Measurements from ENCODE around the gene LMAN1L. TPM values are rescaled to one million over a fixed set of nuclear protein-coding genes. Genes with fewer than 3 reads are reported as not detected.

The LMAN1L gene
- total RNA-seq, 1 donor from 2014 or later: not detected

DNA sequence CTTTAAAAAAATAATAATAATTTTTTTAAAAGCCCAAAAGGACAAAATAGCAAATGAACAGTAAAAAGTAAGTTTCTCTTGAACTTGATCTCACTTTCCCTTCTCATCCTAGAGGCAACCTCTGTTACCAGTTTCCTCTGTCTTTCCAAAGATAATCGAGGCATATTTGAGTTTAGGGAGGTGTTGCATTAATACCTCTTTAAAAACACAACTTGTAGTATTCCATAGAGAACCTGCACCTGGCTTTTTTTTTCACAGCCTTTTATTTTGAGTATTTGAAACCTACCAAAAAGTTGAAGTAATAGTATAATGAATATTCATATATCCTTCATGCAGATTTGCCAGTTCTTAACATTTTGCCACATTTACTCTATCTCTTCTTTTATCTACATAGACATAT lies 21.6 kb upstream of the LMAN1L start:
- Histone ChIP-seq H3K36me3 (ENCODE audit: control insufficient read depth, insufficient read depth, low read length) (no peaks in the 10 kb centered on the region), H3K27me3 (ENCODE audit: control insufficient read depth, insufficient read depth, low read length) (no peaks in the 10 kb centered on the region), H3K4me3 (ENCODE audit: low read depth, low read length) (no peak overlapping the region)
- TF ChIP-seq, protein P1, sequence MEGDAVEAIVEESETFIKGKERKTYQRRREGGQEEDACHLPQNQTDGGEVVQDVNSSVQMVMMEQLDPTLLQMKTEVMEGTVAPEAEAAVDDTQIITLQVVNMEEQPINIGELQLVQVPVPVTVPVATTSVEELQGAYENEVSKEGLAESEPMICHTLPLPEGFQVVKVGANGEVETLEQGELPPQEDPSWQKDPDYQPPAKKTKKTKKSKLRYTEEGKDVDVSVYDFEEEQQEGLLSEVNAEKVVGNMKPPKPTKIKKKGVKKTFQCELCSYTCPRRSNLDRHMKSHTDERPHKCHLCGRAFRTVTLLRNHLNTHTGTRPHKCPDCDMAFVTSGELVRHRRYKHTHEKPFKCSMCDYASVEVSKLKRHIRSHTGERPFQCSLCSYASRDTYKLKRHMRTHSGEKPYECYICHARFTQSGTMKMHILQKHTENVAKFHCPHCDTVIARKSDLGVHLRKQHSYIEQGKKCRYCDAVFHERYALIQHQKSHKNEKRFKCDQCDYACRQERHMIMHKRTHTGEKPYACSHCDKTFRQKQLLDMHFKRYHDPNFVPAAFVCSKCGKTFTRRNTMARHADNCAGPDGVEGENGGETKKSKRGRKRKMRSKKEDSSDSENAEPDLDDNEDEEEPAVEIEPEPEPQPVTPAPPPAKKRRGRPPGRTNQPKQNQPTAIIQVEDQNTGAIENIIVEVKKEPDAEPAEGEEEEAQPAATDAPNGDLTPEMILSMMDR (IDR thresholded peaks at IDR 0.05; ENCODE audit: insufficient read depth, low read length, poor library complexity, severe bottlenecking): no peak
- DNase-seq (ENCODE audit: low read depth): no peak

DNA sequence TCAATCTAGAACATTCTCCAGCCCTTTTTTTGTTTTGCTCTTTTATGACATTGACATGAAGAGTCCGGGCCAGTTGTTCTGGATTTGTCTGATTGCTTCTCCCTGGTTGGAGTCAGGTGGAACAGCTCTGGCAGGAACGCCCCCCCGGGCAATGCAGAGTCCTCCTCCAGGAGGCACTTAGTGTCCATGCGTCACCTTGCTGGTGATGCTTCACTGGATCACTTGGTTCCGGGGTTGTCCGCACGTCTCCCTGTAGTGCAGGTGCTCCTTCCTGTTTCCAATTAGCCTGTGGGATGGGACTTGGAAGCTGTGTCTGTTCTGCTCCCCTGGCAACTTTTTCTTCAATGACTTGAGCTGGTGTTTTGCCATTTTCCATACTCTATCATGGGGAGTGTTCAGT lies 21.0 kb upstream of the LMAN1L start:
- H3K27me3 ChIP-seq (ENCODE audit: control insufficient read depth, insufficient read depth, low read length): no peaks in the 10 kb centered on the region
- no peaks in the 10 kb centered on the region for H3K36me3 ChIP-seq (ENCODE audit: control insufficient read depth, insufficient read depth, low read length)
- no peak for DNase-seq (ENCODE audit: low read depth)
- H3K4me3 ChIP-seq (ENCODE audit: low read depth, low read length): no peak overlapping the region
- TF ChIP-seq, protein P1 (IDR thresholded peaks at IDR 0.05; ENCODE audit: insufficient read depth, low read length, poor library complexity, severe bottlenecking): no peak

DNA sequence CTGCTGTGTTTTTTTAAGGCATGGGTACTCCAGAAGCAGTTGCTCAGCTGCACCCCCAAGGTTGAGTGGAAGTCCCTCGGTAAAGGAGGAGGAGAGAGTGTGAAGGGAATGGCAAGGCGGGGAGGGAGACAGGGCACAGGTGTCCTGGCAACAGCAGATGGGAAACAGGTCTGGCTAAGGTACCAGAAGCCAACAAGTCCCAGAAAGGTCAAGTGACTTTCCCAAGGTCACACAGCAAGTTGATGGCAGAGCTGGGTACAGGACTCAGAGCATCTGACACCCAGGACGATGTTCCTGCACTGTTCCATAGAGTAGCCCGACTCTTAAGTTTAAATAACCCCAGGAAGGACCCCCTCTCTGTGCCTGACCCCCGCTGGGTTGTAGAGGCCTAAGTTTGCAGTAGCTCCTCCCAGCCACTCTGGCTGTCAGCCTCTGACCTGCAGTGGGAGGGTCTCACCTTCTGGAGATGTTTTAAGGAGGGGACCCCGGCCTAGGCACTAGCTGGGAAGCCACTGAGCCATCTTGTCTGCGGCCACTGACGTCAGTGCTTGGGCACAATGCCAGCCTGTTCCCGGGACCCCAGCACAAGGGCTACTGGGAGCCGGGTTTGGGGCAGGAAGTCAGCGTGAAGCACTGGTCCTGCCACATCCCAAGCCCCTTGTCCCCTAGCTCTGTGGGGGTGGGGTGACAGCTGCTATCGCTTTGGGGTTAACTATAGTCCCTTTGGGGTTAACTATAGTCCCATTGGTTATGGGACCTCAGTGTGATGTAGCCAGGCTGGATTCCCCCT lies 20.2 kb upstream of the LMAN1L start:
- no peaks in the 10 kb centered on the region for H3K36me3 ChIP-seq (ENCODE audit: control insufficient read depth, insufficient read depth, low read length)
- no peak for DNase-seq (ENCODE audit: low read depth)
- TF ChIP-seq, protein P1 (IDR thresholded peaks at IDR 0.05; ENCODE audit: insufficient read depth, low read length, poor library complexity, severe bottlenecking): no peak
- no peaks in the 10 kb centered on the region for H3K27me3 ChIP-seq (ENCODE audit: control insufficient read depth, insufficient read depth, low read length)
- H3K4me3 ChIP-seq (ENCODE audit: low read depth, low read length): no peak overlapping the region

DNA sequence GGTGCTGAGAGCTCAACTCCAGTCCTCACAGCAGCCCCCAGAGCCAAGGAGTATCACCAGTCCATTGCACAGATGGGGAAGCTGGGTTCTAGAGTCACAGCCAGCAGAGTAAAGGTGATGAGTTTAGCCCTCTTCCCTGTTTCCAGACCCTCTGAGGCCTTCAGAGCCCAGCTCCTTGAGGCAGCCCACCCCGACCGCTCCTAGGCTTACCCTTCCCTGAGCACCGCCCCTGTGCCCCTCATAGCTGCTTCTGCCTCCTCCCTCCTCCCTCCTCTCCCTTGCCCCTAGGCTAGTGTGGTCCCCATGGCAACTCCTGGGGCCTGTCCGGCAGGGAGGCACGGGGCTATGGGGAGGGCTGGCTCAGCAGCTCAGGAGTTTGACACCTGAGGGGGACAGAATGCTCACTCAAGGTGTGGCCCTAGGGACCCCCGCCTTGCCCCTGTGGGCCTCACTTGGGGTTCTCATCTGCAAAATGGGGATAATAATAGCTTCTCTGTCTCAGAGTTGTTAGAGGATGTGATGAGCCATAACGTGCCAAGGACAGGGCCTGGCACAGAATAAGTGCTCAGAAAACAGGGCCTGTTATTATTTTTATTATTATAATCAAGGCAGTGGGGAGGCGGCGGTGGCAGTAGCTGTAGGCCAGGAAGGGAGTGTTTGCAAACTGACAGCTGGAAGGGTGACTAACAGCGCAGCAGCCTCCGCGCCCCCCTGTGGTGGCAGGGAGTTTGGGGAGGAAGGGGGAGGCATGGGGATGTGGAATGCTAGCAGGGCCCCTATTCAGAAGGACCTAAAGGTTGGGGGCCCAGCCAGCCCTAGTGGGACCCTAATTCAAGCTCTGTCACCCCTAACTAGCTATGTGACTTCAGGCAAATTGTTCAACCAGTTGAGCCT lies 19.3 kb upstream of the LMAN1L start:
- no peak for DNase-seq (ENCODE audit: low read depth)
- TF ChIP-seq, protein P1 (IDR thresholded peaks at IDR 0.05; ENCODE audit: insufficient read depth, low read length, poor library complexity, severe bottlenecking): no peak
- Histone ChIP-seq H3K4me3 (ENCODE audit: low read depth, low read length) (no peak overlapping the region), H3K27me3 (ENCODE audit: control insufficient read depth, insufficient read depth, low read length) (no peaks in the 10 kb centered on the region), H3K36me3 (ENCODE audit: control insufficient read depth, insufficient read depth, low read length) (no peaks in the 10 kb centered on the region)

DNA sequence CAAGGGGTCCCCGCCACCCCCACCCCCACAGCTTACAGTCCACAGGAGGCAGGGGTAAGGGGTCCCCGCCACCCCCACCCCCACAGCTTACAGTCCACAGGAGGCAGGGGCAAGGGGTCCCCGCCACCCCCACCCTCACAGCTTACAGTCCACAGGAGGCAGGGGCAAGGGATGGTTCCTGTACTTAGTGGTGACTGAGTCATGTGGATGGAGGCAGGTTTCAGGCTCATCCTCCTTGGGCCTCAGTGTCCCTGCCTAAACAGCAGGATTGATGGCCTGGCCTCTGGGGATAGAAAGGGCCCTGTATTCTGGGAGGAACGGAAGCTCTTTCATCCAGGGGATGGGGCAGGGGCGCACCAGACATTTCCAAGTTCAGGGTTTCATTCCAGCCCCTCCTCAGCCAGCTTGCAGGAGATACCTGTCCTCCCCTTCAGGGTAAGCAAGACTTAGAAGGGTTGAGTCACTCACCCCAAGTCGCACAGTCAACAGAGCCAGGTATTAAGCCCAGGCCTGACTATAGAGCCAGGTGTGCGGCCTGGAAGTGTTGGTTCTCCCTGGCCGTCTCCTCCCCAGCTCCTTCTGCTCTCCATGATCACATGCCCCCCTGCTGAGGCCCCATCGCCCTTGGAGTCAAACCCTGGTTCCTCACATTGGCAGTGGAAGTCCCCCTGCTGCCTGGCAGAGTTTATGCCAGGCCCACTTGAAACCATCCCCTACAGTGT lies 18.2 kb upstream of the LMAN1L start:
- no peak for DNase-seq (ENCODE audit: low read depth)
- Histone ChIP-seq H3K4me3 (ENCODE audit: low read depth, low read length) (no peak overlapping the region), H3K36me3 (ENCODE audit: control insufficient read depth, insufficient read depth, low read length) (no peaks in the 10 kb centered on the region), H3K27me3 (ENCODE audit: control insufficient read depth, insufficient read depth, low read length) (no peaks in the 10 kb centered on the region)
- TF ChIP-seq, protein P1 (IDR thresholded peaks at IDR 0.05; ENCODE audit: insufficient read depth, low read length, poor library complexity, severe bottlenecking): no peak
